H9 (cell line): ENCODE data around the gene EFCAB14. TPM values are rescaled to one million over a fixed set of nuclear protein-coding genes. Genes with fewer than 3 reads are reported as not detected.

Source experiments
- DNase-seq: peaks from one replicate; pipeline ENCODE4 v3.0.0-alpha.2; 2017
- H2AFZ ChIP-seq: one replicate; pipeline ENCODE4 v1.6.1; 2013; ENCODE audit warnings: mild to moderate bottlenecking, low read length, control low read depth, moderate library complexity
- H2AK5ac ChIP-seq: 2 replicates; pipeline ENCODE4 v1.6.1; 2013; ENCODE audit warnings: low read length, control low read depth, mixed read lengths; ENCODE audit not compliant: insufficient read length
- H2BK120ac ChIP-seq: one replicate; pipeline ENCODE4 v1.6.1; 2013; ENCODE audit warnings: low read depth, mild to moderate bottlenecking, low read length, control low read depth, inconsistent platforms; ENCODE audit not compliant: poor library complexity, severe bottlenecking
- H2BK12ac ChIP-seq: 2 replicates; pipeline ENCODE4 v1.6.1; 2013; ENCODE audit warnings: low read length, control low read depth, mixed read lengths, low read depth; ENCODE audit not compliant: insufficient read length
- H2BK15ac ChIP-seq: 2 replicates; pipeline ENCODE4 v1.6.1; 2013; ENCODE audit warnings: low read depth, low read length, control low read depth
- H2BK20ac ChIP-seq: one replicate; pipeline ENCODE4 v1.6.1; 2013; ENCODE audit warnings: low read depth, mild to moderate bottlenecking, low read length, control low read depth, inconsistent platforms; ENCODE audit not compliant: poor library complexity, severe bottlenecking
- H2BK5ac ChIP-seq: 2 replicates; pipeline ENCODE4 v1.6.1; 2013; ENCODE audit warnings: low read length, control low read depth, mixed read lengths; ENCODE audit not compliant: insufficient read length
- H3K14ac ChIP-seq: 2 replicates; pipeline ENCODE4 v1.6.1; 2013; ENCODE audit warnings: low read length, control low read depth; ENCODE audit not compliant: insufficient read depth
- H3K18ac ChIP-seq: 2 replicates; pipeline ENCODE4 v1.6.1; 2013; ENCODE audit warnings: low read depth, mild to moderate bottlenecking, mixed read lengths, low read length, control low read depth; ENCODE audit not compliant: insufficient read length
- H3K23ac ChIP-seq: 2 replicates; pipeline ENCODE4 v1.6.1; 2013; ENCODE audit warnings: low read length, control low read depth, mixed read lengths, low read depth; ENCODE audit not compliant: insufficient read length
- H3K23me2 ChIP-seq: 2 replicates; pipeline ENCODE4 v1.6.1; 2013; ENCODE audit warnings: low read depth, mild to moderate bottlenecking, mixed read lengths, low read length, control low read depth; ENCODE audit not compliant: insufficient read length, poor library complexity, severe bottlenecking
- H3K27ac ChIP-seq: 2 replicates; pipeline ENCODE4 v1.5.1; 2013; ENCODE audit warnings: low read length, control low read depth, mixed read lengths, low read depth; ENCODE audit not compliant: insufficient read length
- H3K27me3 ChIP-seq: 2 replicates; pipeline ENCODE4 v1.6.1; 2013; ENCODE audit warnings: low read length, control low read depth, inconsistent platforms; ENCODE audit not compliant: insufficient read depth
- H3K4ac ChIP-seq: 2 replicates; pipeline ENCODE4 v1.6.1; 2013; ENCODE audit warnings: low read depth, mild to moderate bottlenecking, control low read depth, inconsistent platforms, low read length, moderate library complexity
- H3K4me1 ChIP-seq: 2 replicates; pipeline ENCODE4 v1.6.1; 2013; ENCODE audit warnings: low read length, control low read depth, inconsistent platforms; ENCODE audit not compliant: insufficient read depth
- H3K4me2 ChIP-seq: 2 replicates; pipeline ENCODE4 v1.6.1; 2013; ENCODE audit warnings: low read length, control low read depth, mixed read lengths; ENCODE audit not compliant: insufficient read length, insufficient read depth
- H3K56ac ChIP-seq: 2 replicates; pipeline ENCODE4 v1.6.1; 2013; ENCODE audit warnings: low read depth, mild to moderate bottlenecking, mixed read lengths, low read length, control low read depth; ENCODE audit not compliant: insufficient read length
- H3K79me1 ChIP-seq: 2 replicates; pipeline ENCODE4 v1.6.1; 2013; ENCODE audit warnings: low read depth, mild to moderate bottlenecking, moderate library complexity, low read length, control low read depth, inconsistent platforms; ENCODE audit not compliant: insufficient read depth, poor library complexity, severe bottlenecking
- H3K79me2 ChIP-seq: 2 replicates; pipeline ENCODE4 v1.6.1; 2013; ENCODE audit warnings: low read length, control low read depth, inconsistent platforms; ENCODE audit not compliant: insufficient read depth
- H3K9ac ChIP-seq: 2 replicates; pipeline ENCODE4 v1.6.1; 2013; ENCODE audit warnings: low read length, control low read depth, mixed read lengths; ENCODE audit not compliant: insufficient read length; ENCODE audit errors: extremely low read depth
- H3K9me3 ChIP-seq: one replicate; pipeline ENCODE4 v1.6.1; 2013; ENCODE audit warnings: low read depth, low read length, inconsistent platforms; ENCODE audit not compliant: control insufficient read depth
- H3T11ph ChIP-seq: one replicate; pipeline ENCODE4 v1.6.1; 2013; ENCODE audit warnings: mild to moderate bottlenecking, low read length, control low read depth, inconsistent platforms
- H4K20me1 ChIP-seq: one replicate; pipeline ENCODE4 v1.6.1; 2013; ENCODE audit not compliant: control insufficient read depth, insufficient read length, insufficient read depth
- H4K5ac ChIP-seq: 2 replicates; pipeline ENCODE4 v1.6.1; 2013; ENCODE audit warnings: low read depth, mild to moderate bottlenecking, mixed read lengths, low read length, control low read depth; ENCODE audit not compliant: insufficient read length
- H4K8ac ChIP-seq: replicated peaks from 2 replicates; pipeline ENCODE4 v1.6.1; 2013; ENCODE audit warnings: low read length, control low read depth, mixed read lengths, low read depth; ENCODE audit not compliant: insufficient read length
- H4K91ac ChIP-seq: 2 replicates; pipeline ENCODE4 v1.6.1; 2013; ENCODE audit warnings: low read depth, mild to moderate bottlenecking, moderate library complexity, mixed read lengths, low read length, control low read depth; ENCODE audit not compliant: insufficient read length
- H3K27ac Mint-ChIP-seq, 3 experiments: 2 replicates in 2 of 3; 3 replicates in 1 of 3; pipeline ENCODE4 v1.8.0; 2020 to 2021; ENCODE audit warnings: mixed read lengths in 3 of 3, mild to moderate bottlenecking in 1 of 3, moderate library complexity in 1 of 3
- H3K27me3 Mint-ChIP-seq: 2 replicates; pipeline ENCODE4 v1.8.0; 2021; ENCODE audit warnings: low read depth, mild to moderate bottlenecking, moderate library complexity, mixed read lengths
- H3K36me3 Mint-ChIP-seq, 3 experiments: 2 replicates in 2 of 3; 3 replicates in 1 of 3; pipeline ENCODE4 v1.8.0; 2020 to 2021; ENCODE audit warnings: low read depth in 3 of 3, mixed read lengths in 3 of 3; ENCODE audit not compliant: insufficient read depth in 1 of 3
- H3K4me1 Mint-ChIP-seq, 2 experiments: 2 replicates each; pipeline ENCODE4 v1.8.0; 2020; ENCODE audit warnings: mixed read lengths in 2 of 2
- H3K4me3 Mint-ChIP-seq, 2 experiments: 2 replicates in 1 of 2; 3 replicates in 1 of 2; pipeline ENCODE4 v1.8.0; 2020 to 2021; ENCODE audit warnings: mild to moderate bottlenecking in 2 of 2, mixed read lengths in 2 of 2, moderate library complexity in 1 of 2
- H3K9me3 Mint-ChIP-seq, 2 experiments: 2 replicates in 1 of 2; 3 replicates in 1 of 2; pipeline ENCODE4 v1.8.0; 2020; ENCODE audit warnings: mild to moderate bottlenecking in 2 of 2, mixed read lengths in 2 of 2, moderate library complexity in 1 of 2
- CTCF ChIP-seq: fragments of 200-600 bp; sonication (generic); conservative IDR thresholded peaks from 3 replicates; pipeline ENCODE4 v1.8.0; 2021; ENCODE audit warnings: antibody characterized with exemption, mild to moderate bottlenecking
- WGBS: extraction: QIAGEN DNeasy Blood & Tissue Kit; methylation state at CpG from one replicate; pipeline ENCODE4 v1.1.7; 2013; ENCODE audit warnings: missing lambda C conversion rate, low lambda C conversion rate, mixed read lengths; ENCODE audit not compliant: insufficient read length; ENCODE audit errors: extremely low coverage; 5-methylcytosine and 5-hydroxymethylcytosine counted together
- total RNA-seq: library from RNA; stranded (reverse); gene quantifications from 2 replicates; pipeline ENCODE4 v1.2.1, GENCODE V29; 2021

EFCAB14 gene
- total RNA-seq, 1 experiment from 2014 or later = 42.2 TPM

GRCh38 chr1:46684670-46685069 is 34.2 kb downstream of the EFCAB14 start:
- H3K27ac Mint-ChIP-seq = no peak overlapping the region
- Histone ChIP-seq H3K79me2 (no peaks in the 10 kb centered on the region), H3K4ac (no peak overlapping the region), H2BK15ac (no peak overlapping the region), H2BK5ac (no peak overlapping the region), H3T11ph (no peak overlapping the region), H3K56ac (no peak overlapping the region), H2AK5ac (no peak overlapping the region), H3K9ac (no peak overlapping the region), H2AFZ (no peak overlapping the region), H2BK120ac (no peak overlapping the region), H3K23ac (no peak overlapping the region), H3K27me3 (no peaks in the 10 kb centered on the region), H3K9me3 (no peaks in the 10 kb centered on the region), H4K91ac (no peak overlapping the region), H3K23me2 (no peaks in the 10 kb centered on the region), H4K5ac (no peak overlapping the region), H3K4me1 (no peaks in the 10 kb centered on the region), H3K14ac (no peak overlapping the region), H3K27ac (no peak overlapping the region), H4K20me1 (no peaks in the 10 kb centered on the region), H3K4me2 (no peak overlapping the region), H2BK20ac (no peak overlapping the region), H3K79me1 (no peaks in the 10 kb centered on the region), H3K18ac (no peak overlapping the region), H4K8ac (no peak overlapping the region), H2BK12ac (no peak overlapping the region)
- TF ChIP-seq CTCF = no peak
- WGBS = no CpG with 5 or more reads among the region's 2 CpGs
- H3K27me3 Mint-ChIP-seq = no peaks in the 10 kb centered on the region
- no peak overlapping the region for H3K4me3 Mint-ChIP-seq
- no peak for DNase-seq
- peaks cover 17 to 89% (median 82%) of the 10 kb centered on the region in 3 experiments; a peak in 6 of 7 replicates for H3K36me3 Mint-ChIP-seq
- no peaks in the 10 kb centered on the region for H3K9me3 Mint-ChIP-seq
- H3K4me1 Mint-ChIP-seq = no peaks in the 10 kb centered on the region
